ENCODE results near the gene ZACN. TPM values are rescaled to one million over a fixed set of nuclear protein-coding genes. Genes with fewer than 3 reads are reported as not detected.

Gene ZACN
- total RNA-seq, 1 donor from 2014 or later: not detected

GRCh38 chr17:76123749-76124581 lies 45.0 kb downstream of the ZACN start:
- no peak for DNase-seq (ENCODE audit: low spot score)
- intact Hi-C loops (cut with DNase I): loop anchor here (2.0 kb wide), 1 partner anchor 59 kb away; no protein-coding TSS in a partner anchor

GRCh38 chr17:76124582-76125390 lies 45.8 kb downstream of the ZACN start:
- no peak for DNase-seq (ENCODE audit: low spot score)
- intact Hi-C loops (cut with DNase I): no loop called here

GRCh38 chr17:76125391-76125675 lies 46.4 kb downstream of the ZACN start:
- no peak for DNase-seq (ENCODE audit: low spot score)
- intact Hi-C loops (cut with DNase I): no loop called here

GRCh38 chr17:76125922-76126321 lies 46.9 kb downstream of the ZACN start:
- DNase-seq (ENCODE audit: low spot score): no peak
- intact Hi-C loops (cut with DNase I): no loop called here

- no peak for DNase-seq (ENCODE audit: low spot score)
- intact Hi-C loops (cut with DNase I): no loop called here
Measured at GRCh38 chr17:76130473-76130872, 51.5 kb downstream of the ZACN start.

- intact Hi-C loops (cut with DNase I): no loop called here
Measured at GRCh38 chr17:76131051-76131691, 52.2 kb downstream of the ZACN start.

GRCh38 chr17:76131692-76132573 lies 53.0 kb downstream of the ZACN start:
- intact Hi-C loops (cut with DNase I): no loop called here
- DNase-seq (ENCODE audit: low spot score): no peak

More at GRCh38 chr17:76131051-76131691, 52.2 kb downstream of the ZACN start:
- no peak for DNase-seq (ENCODE audit: low spot score)

Small RNA genes within 50 kb of the gene (microRNA-seq; reads per million reads assigned to microRNA genes)
- 1.3 reads per million for gene MIR6868

Other genes starting within 250 kb of the ZACN start
- gene UNC13D, start 234.8 kb upstream of the ZACN start, total RNA-seq: 7.9 TPM
- gene WBP2, start 223.8 kb upstream of the ZACN start, total RNA-seq: 129 TPM
- 39.5 TPM for gene TRIM47, start 200.6 kb upstream of the ZACN start, total RNA-seq
- 12.1 TPM for gene TRIM65, start 182.2 kb upstream of the ZACN start, total RNA-seq
- 76.3 TPM for gene MRPL38, start 174.3 kb upstream of the ZACN start, total RNA-seq
- gene FBF1, start 138.1 kb upstream of the ZACN start, total RNA-seq: 5.2 TPM
- 73.3 TPM for gene ACOX1, start 100.0 kb upstream of the ZACN start, total RNA-seq
- gene TEN1, start 99.9 kb upstream of the ZACN start, total RNA-seq: 9.6 TPM
- 2.7 TPM for gene CDK3, start 78.3 kb upstream of the ZACN start, total RNA-seq
- gene EVPL, start 51.9 kb upstream of the ZACN start, total RNA-seq: 0.05 TPM
- gene SRP68, start 6.7 kb upstream of the ZACN start, total RNA-seq: 53.9 TPM
- not detected for gene GALR2, start 4.4 kb upstream of the ZACN start, total RNA-seq
- 86.9 TPM for gene EXOC7, start 24.6 kb downstream of the ZACN start, total RNA-seq
- not detected for gene FOXJ1, start 62.1 kb downstream of the ZACN start, total RNA-seq
- 2.5 TPM for gene RNF157, start 161.3 kb downstream of the ZACN start, total RNA-seq
- gene UBALD2, start 186.2 kb downstream of the ZACN start, total RNA-seq: 22.7 TPM
- gene QRICH2, start 229.1 kb downstream of the ZACN start, total RNA-seq: 1.8 TPM

Measured in cardiac septum (tissue), 1 donor.